Endodermal cell (in vitro differentiated cells): ENCODE results near the gene JMJD7. TPM values are rescaled to one million over a fixed set of nuclear protein-coding genes. Genes with fewer than 3 reads are reported as not detected.

Experiments
- DNase-seq: peaks from one replicate; pipeline ENCODE4 v3.0.0-alpha.2; 2017
- H3K27ac ChIP-seq: 2 replicates; pipeline ENCODE4 v1.5.1; 2013; ENCODE audit warnings: mild to moderate bottlenecking, low read depth, low read length, moderate library complexity
- H3K27me3 ChIP-seq: 2 replicates; pipeline ENCODE4 v1.6.1; 2013; ENCODE audit warnings: mild to moderate bottlenecking, low read length, moderate library complexity; ENCODE audit not compliant: insufficient read depth, control insufficient read depth, poor library complexity, severe bottlenecking
- H3K36me3 ChIP-seq: 2 replicates; pipeline ENCODE4 v1.7.0; 2013; ENCODE audit warnings: mild to moderate bottlenecking, low read length, moderate library complexity; ENCODE audit not compliant: control insufficient read depth, insufficient read depth
- H3K4me1 ChIP-seq: one replicate; pipeline ENCODE4 v1.7.0; 2013; ENCODE audit warnings: low read length; ENCODE audit not compliant: control insufficient read depth, insufficient read depth
- H3K4me3 ChIP-seq: 2 replicates; pipeline ENCODE4 v1.5.1; 2013; ENCODE audit warnings: mild to moderate bottlenecking, low read length, moderate library complexity
- H3K9ac ChIP-seq: 2 replicates; pipeline ENCODE4 v1.6.1; 2013; ENCODE audit warnings: mild to moderate bottlenecking, low read length, moderate library complexity; ENCODE audit not compliant: poor library complexity, severe bottlenecking; ENCODE audit errors: extremely low read depth
- H3K9me3 ChIP-seq: 2 replicates; pipeline ENCODE4 v1.6.1; 2013; ENCODE audit warnings: mild to moderate bottlenecking, low read length, moderate library complexity; ENCODE audit not compliant: control insufficient read depth
- H3K27ac Mint-ChIP-seq: 2 replicates; pipeline ENCODE4 v1.8.0; 2020; ENCODE audit warnings: mixed read lengths
- H3K27me3 Mint-ChIP-seq: 2 replicates; pipeline ENCODE4 v1.8.0; 2021; ENCODE audit warnings: mild to moderate bottlenecking, mixed read lengths; ENCODE audit not compliant: insufficient read depth
- H3K36me3 Mint-ChIP-seq: 2 replicates; pipeline ENCODE4 v1.8.0; 2020; ENCODE audit warnings: low read depth, mixed read lengths
- H3K4me1 Mint-ChIP-seq: 2 replicates; pipeline ENCODE4 v1.8.0; 2020; ENCODE audit warnings: mixed read lengths
- H3K4me3 Mint-ChIP-seq: 2 replicates; pipeline ENCODE4 v1.8.0; 2020; ENCODE audit warnings: mild to moderate bottlenecking, moderate library complexity, mixed read lengths
- H3K9me3 Mint-ChIP-seq: 2 replicates; pipeline ENCODE4 v1.8.0; 2020; ENCODE audit warnings: mild to moderate bottlenecking, mixed read lengths
- CTCF ChIP-seq: fragments of 200-600 bp; sonication (generic); conservative IDR thresholded peaks from 2 replicates; pipeline ENCODE4 v1.5.0; 2021; ENCODE audit warnings: antibody characterized with exemption, mild to moderate bottlenecking
- WGBS, 2 experiments: methylation state at CpG; one replicate each; pipeline versions ENCODE4 v1.1.5 to v1.1.7; 2013; ENCODE audit warnings: missing lambda C conversion rate in 2 of 2, mixed read lengths in 1 of 2; ENCODE audit not compliant: insufficient coverage in 1 of 2, insufficient read length in 1 of 2; 5-methylcytosine and 5-hydroxymethylcytosine counted together
- total RNA-seq, 2 donors: library from RNA; stranded (reverse); fragmentation: NEBNext Ultra II Directional in 1 of 2; extraction: Animal tissue kit (Norgen Biotek cat#: 25700) in 1 of 2; gene quantifications; 2 replicates in 1 of 2; 3 replicates in 1 of 2; pipeline ENCODE4 v1.2.1, GENCODE V29; 2021

Gene JMJD7
- total RNA-seq, 2 donors from 2014 or later: 18.4 to 22.1 TPM

GRCh38 chr15:41851755-41852370 is 24.0 kb downstream of the JMJD7 start:
- Histone ChIP-seq H3K36me3 (no peaks in the 10 kb centered on the region), H3K9me3 (no peaks in the 10 kb centered on the region), H3K27me3 (no peaks in the 10 kb centered on the region), H3K9ac (no peak overlapping the region), H3K4me1 (no peaks in the 10 kb centered on the region), H3K27ac (no peak overlapping the region), H3K4me3 (no peak overlapping the region)
- TF ChIP-seq CTCF: no peak
- no peak overlapping the region for H3K4me3 Mint-ChIP-seq
- H3K4me1 Mint-ChIP-seq: peaks cover 3% of the 10 kb centered on the region
- H3K36me3 Mint-ChIP-seq: peaks cover 15% of the 10 kb centered on the region
- DNase-seq: no peak
- peaks cover 1% of the 10 kb centered on the region for H3K27me3 Mint-ChIP-seq
- no peak overlapping the region for H3K27ac Mint-ChIP-seq
- no peaks in the 10 kb centered on the region for H3K9me3 Mint-ChIP-seq
- WGBS, 2 experiments: 89% methylated on average over 8 of the region's 8 CpGs; no CpG with 5 or more reads in 1 of the 2 experiments

- no peak for TF ChIP-seq CTCF
- Histone ChIP-seq H3K9ac (no peak overlapping the region), H3K9me3 (no peaks in the 10 kb centered on the region), H3K4me1 (no peaks in the 10 kb centered on the region), H3K4me3 (no peak overlapping the region), H3K27me3 (no peaks in the 10 kb centered on the region), H3K27ac (no peak overlapping the region), H3K36me3 (no peaks in the 10 kb centered on the region)
- Mint-ChIP-seq H3K36me3 (peaks cover 8% of the 10 kb centered on the region), H3K27me3 (peaks cover 1% of the 10 kb centered on the region), H3K27ac (no peak overlapping the region), H3K9me3 (no peaks in the 10 kb centered on the region), H3K4me3 (no peak overlapping the region), H3K4me1 (peaks cover 3% of the 10 kb centered on the region)
- 74 to 85% methylated on average over 3 to 17 of the region's 17 CpGs for WGBS, 2 experiments
- peak; percentile 71 for DNase-seq
Observed at GRCh38 chr15:41852736-41853590, 25.1 kb downstream of the JMJD7 start.

- no peak overlapping the region for H3K27ac Mint-ChIP-seq
- no peaks in the 10 kb centered on the region for H3K9me3 Mint-ChIP-seq
- TF ChIP-seq CTCF: no peak
- Histone ChIP-seq H3K9me3 (no peaks in the 10 kb centered on the region), H3K27me3 (no peaks in the 10 kb centered on the region), H3K27ac (no peak overlapping the region), H3K9ac (no peak overlapping the region), H3K4me1 (no peaks in the 10 kb centered on the region), H3K36me3 (no peaks in the 10 kb centered on the region), H3K4me3 (no peak overlapping the region)
- no peak overlapping the region for H3K4me3 Mint-ChIP-seq
- H3K4me1 Mint-ChIP-seq: peaks cover 3% of the 10 kb centered on the region
- 88 to 94% methylated on average over 8 to 10 of the region's 10 CpGs for WGBS, 2 experiments
- H3K36me3 Mint-ChIP-seq: peaks cover 2% of the 10 kb centered on the region
- DNase-seq: no peak
- peaks cover 1% of the 10 kb centered on the region for H3K27me3 Mint-ChIP-seq
Observed at GRCh38 chr15:41853831-41854230, 25.9 kb downstream of the JMJD7 start.
